HG03558 (cell line): ENCODE measurements around the gene NOXA1.

Source experiments
- ATAC-seq: cut with Tn5 transposase; IDR thresholded peaks from one replicate; pipeline ENCODE4 v1.9.1; 2021; ENCODE audit warnings: moderate number of reproducible peaks; ENCODE audit not compliant: unreplicated experiment; ENCODE audit errors: extremely low read depth

NOXA1 gene

GRCh38 chr9:137435980-137436760, 13.0 kb downstream of the NOXA1 start:
- no peak for ATAC-seq

- no peak for ATAC-seq
These were observed 13.8 kb downstream of the NOXA1 start for GRCh38 chr9:137436761-137437600.

- no peak for ATAC-seq
These were observed 14.7 kb downstream of the NOXA1 start for GRCh38 chr9:137437691-137438590.

- ATAC-seq, result no peak
These were observed 15.5 kb downstream of the NOXA1 start for GRCh38 chr9:137438591-137439157.

- ATAC-seq, result no peak
These were observed 16.0 kb downstream of the NOXA1 start for GRCh38 chr9:137439158-137439714.

- no peak for ATAC-seq
These were observed 18.2 kb downstream of the NOXA1 start, which contains the start of gene ENTPD8 for GRCh38 chr9:137441289-137441934. Gene ENTPD8, minus strand, starts transcription at chr9:137441357. Its CDS starts 3,072 bp downstream, at chr9:137438285.

GRCh38 chr9:137441935-137442321, 18.7 kb downstream of the NOXA1 start:
- no peak for ATAC-seq

- no peak for ATAC-seq
These were observed 21.1 kb downstream of the NOXA1 start for GRCh38 chr9:137444106-137444790.

GRCh38 chr9:137445275-137445807, 22.1 kb downstream of the NOXA1 start:
- no peak for ATAC-seq

- ATAC-seq, result no peak
These were observed 22.8 kb downstream of the NOXA1 start for GRCh38 chr9:137445930-137446431.

- no peak for ATAC-seq
These were observed 23.8 kb downstream of the NOXA1 start for GRCh38 chr9:137446851-137447471.

GRCh38 chr9:137447722-137448601, 24.8 kb downstream of the NOXA1 start:
- ATAC-seq, result no peak

- ATAC-seq, result no peak
These were observed 25.4 kb downstream of the NOXA1 start for GRCh38 chr9:137448602-137448962.

- ATAC-seq, result no peak
These were observed 26.1 kb downstream of the NOXA1 start for GRCh38 chr9:137449081-137449844.

- no peak for ATAC-seq
These were observed 26.8 kb downstream of the NOXA1 start for GRCh38 chr9:137449931-137450538.
